ENCODE measurements around the gene DCLK1.

- no peak for TF ChIP-seq CTCF (IDR thresholded peaks at IDR 0.05)
- no peak for TF ChIP-seq POLR2A (IDR thresholded peaks at IDR 0.05)
These were observed 134.8 kb downstream of the DCLK1 start for GRCh38 chr13:35996360-35996759.

All from adrenal gland (tissue), 5 donors.